ENCODE results near the gene HOXA11.

HOXA11 gene

DNA sequence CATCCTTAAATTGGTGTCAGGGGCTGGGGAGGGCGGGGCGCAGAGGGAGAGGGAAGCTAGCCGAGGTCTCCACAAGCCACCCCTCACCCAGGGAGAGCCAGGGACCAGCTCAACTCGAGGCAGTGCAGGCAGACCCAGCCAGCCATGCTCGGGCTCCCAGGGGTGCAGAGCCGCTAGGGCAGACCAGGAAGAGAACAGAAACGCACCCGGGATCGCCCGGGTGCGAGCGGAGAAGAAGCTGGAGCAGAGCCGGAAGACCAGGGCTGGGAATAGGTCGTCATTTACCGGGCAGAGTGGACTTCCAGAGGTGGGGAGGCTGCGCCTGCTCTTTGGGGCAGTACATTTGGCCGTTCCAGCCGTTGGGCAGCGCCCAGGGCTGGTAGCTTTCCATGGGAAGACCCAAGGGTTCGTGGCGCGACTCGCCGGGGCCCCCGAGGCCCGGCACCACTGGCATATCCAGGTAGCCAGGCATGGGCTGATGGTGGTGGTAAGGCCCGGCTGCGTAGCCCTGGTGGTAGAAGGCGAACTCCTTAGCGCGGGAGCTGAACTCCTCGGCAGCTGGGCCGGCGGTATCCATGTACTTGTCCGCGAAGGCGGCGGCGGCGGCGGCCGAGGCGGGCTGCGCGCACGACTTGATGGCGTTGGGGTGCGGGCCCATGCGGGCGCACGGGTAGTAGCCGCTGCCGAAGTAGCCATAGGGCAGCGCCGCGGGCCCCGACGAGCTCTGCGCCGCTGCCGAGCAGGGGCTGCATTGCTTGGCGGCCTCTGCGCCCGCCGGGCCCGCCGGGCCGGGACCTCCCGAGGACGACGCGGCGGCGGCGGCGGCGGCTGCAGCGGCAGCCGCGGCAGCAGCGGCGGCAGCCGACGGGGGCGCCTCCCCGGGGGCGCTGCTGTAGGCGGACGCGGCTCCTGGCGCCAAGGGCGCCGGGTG is 14.1 kb upstream of the HOXA11 start:
- peak overlapping the region in 7 of 11 experiments; percentile 6 to 55 (median 46); a peak in 8 of 22 replicates for H3K9ac ChIP-seq
- peaks cover 100% of the 10 kb centered on the region in 11 experiments for H3K27me3 ChIP-seq
- H3K36me3 ChIP-seq: no peaks in the 10 kb centered on the region
- no peak for TF ChIP-seq Cebpa-rat (IDR thresholded peaks at IDR 0.05)
- peak overlapping the region; percentile 45 to 74 (median 65) for H3K4me3 ChIP-seq
- H4K20me1 ChIP-seq: peaks cover 0 to 95% (median 66%) of the 10 kb centered on the region in 11 experiments; a peak in 19 of 22 replicates
- peaks cover 22 to 38% (median 29%) of the 10 kb centered on the region in 10 experiments; a peak in 19 of 20 replicates for H3K4me1 ChIP-seq
- no peak overlapping the region for H3K27ac ChIP-seq
- H3K9me3 ChIP-seq (replicated peaks in 1 of 11): no peaks in the 10 kb centered on the region
- peak overlapping the region; percentile 62 to 99 (median 96) for H3K4me2 ChIP-seq

DNA sequence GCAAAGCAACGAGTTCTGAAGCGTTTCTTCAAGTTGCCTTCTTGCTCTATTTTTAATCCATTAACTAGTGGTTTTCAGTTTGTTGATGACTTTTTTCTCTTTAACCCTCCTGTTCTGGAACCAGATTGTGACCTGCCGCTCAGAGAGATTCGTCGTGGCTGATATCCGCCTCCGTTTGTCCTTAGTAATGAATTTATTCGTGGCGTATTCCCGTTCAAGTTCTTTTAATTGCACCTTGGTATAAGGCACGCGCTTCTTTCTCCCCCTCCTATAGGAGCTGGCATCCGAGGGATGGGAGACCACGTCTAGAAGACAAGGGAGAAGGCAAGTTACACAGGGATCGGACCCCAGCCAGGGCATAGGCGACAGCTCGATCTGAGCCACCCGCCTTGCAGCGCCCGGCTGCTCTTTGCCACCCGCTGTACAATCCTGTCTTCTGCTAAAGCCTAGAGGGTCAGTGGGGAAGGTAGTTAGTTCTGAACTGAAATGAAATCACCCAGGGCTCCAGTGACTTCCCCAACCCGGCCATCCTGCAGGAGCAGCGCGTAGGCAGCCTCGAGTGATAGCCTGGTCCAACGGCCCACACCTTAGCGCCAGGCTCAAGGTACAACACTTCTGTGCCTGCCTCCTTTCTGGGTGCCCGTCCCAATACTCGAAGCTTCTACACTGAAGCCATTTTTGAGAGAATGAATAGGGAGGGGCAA is 13.3 kb upstream of the HOXA11 start:
- Histone ChIP-seq H3K27ac (no peak overlapping the region), H3K4me3 (peak overlapping the region in 2 of 10 experiments; percentile 65 to 71; a peak in 3 of 20 replicates), H3K27me3 (peaks cover 100% of the 10 kb centered on the region in 11 experiments), H3K4me2 (peak overlapping the region in 3 of 11 experiments; percentile 11 to 95 (median 93); a peak in 4 of 22 replicates), H3K9ac (no peak overlapping the region), H3K36me3 (no peaks in the 10 kb centered on the region), H3K9me3 (replicated peaks in 1 of 11) (no peaks in the 10 kb centered on the region), H4K20me1 (peaks cover 0 to 95% (median 64%) of the 10 kb centered on the region in 11 experiments; a peak in 19 of 22 replicates), H3K4me1 (peaks cover 22 to 46% (median 29%) of the 10 kb centered on the region in 10 experiments; a peak in 19 of 20 replicates)
- TF ChIP-seq Cebpa-rat (IDR thresholded peaks at IDR 0.05): no peak

DNA sequence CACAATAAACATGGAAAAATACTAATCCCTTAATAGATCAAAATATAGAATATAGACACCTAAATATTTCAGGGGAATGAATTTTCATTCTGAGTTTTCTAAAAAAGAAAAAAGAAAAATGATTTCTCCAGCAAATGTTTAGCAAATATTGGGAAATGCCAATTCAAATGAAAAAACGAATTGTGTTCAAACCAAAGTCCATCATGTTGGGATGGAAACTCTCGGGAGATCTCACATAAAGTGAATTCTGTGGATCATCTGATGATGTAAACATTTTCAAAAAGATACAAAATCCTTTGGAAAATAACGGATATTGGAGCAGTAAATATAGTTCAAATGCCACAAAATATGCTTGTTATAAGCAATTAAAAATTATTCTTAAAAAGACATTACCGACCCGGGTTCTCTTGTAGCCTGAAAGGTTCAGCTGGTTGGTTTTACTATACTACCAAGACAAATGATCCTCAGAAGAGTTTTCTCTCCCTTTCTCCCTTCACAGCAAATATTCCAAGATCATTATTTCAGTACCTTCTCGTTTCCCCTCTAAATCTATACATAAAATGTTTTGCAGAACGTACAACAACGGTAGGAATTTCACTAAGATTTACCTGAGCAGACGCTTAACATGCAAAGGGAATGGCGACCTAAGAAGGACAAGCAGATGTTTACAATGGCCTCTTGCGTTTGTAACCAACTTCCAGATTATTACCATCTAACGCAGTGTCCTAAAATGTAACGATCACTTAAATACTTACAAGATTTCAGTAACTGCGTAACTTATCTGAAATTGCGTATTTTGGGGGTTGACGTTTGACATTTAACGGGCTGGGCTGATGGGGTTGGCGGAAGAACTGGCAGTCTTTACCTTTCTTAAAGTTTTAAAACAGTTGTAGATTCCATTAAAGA is 12.4 kb upstream of the HOXA11 start:
- Histone ChIP-seq H3K27ac (no peak overlapping the region), H3K9ac (no peak overlapping the region), H3K27me3 (peaks cover 100% of the 10 kb centered on the region in 11 experiments)

GRCh38 chr7:27196287-27196767 is 11.3 kb upstream of the HOXA11 start:
- Histone ChIP-seq H4K20me1 (peaks cover 0 to 95% (median 70%) of the 10 kb centered on the region in 11 experiments; a peak in 19 of 22 replicates), H3K4me3 (no peak overlapping the region), H3K9me3 (replicated peaks in 1 of 11) (peaks cover 0 to 10% (median 0%) of the 10 kb centered on the region in 11 experiments; a peak in 3 of 22 replicates), H3K27ac (no peak overlapping the region), H3K36me3 (no peaks in the 10 kb centered on the region), H3K9ac (no peak overlapping the region), H3K4me1 (peaks cover 21 to 39% (median 26%) of the 10 kb centered on the region in 10 experiments; a peak in 19 of 20 replicates), H3K4me2 (peak overlapping the region in 1 of 11 experiments; percentile 22; a peak in 2 of 22 replicates), H3K27me3 (peaks cover 100% of the 10 kb centered on the region in 11 experiments)
- TF ChIP-seq Cebpa-rat (IDR thresholded peaks at IDR 0.05): no peak

More for the DNA sequence above, 12.4 kb upstream of the HOXA11 start:
- Histone ChIP-seq H3K9me3 (replicated peaks in 1 of 11) (peaks cover 0 to 1% (median 0%) of the 10 kb centered on the region in 11 experiments; a peak in 3 of 22 replicates), H3K4me2 (peak overlapping the region in 1 of 11 experiments; percentile 93; a peak in 1 of 22 replicates), H4K20me1 (peaks cover 0 to 95% (median 66%) of the 10 kb centered on the region in 11 experiments; a peak in 19 of 22 replicates), H3K4me1 (peaks cover 22 to 50% (median 31%) of the 10 kb centered on the region in 10 experiments; a peak in 19 of 20 replicates), H3K36me3 (no peaks in the 10 kb centered on the region), H3K4me3 (no peak overlapping the region)
- no peak for TF ChIP-seq Cebpa-rat (IDR thresholded peaks at IDR 0.05)

- Histone ChIP-seq H3K4me1 (peaks cover 8 to 27% (median 12%) of the 10 kb centered on the region in 10 experiments; a peak in 19 of 20 replicates), H3K27ac (no peak overlapping the region), H3K9me3 (replicated peaks in 1 of 11) (peaks cover 0 to 13% (median 0%) of the 10 kb centered on the region in 11 experiments; a peak in 3 of 22 replicates), H3K4me3 (no peak overlapping the region), H3K4me2 (no peak overlapping the region), H3K9ac (no peak overlapping the region), H3K36me3 (no peaks in the 10 kb centered on the region), H3K27me3 (peaks cover 100% of the 10 kb centered on the region in 11 experiments), H4K20me1 (peaks cover 0 to 95% (median 72%) of the 10 kb centered on the region in 11 experiments; a peak in 19 of 22 replicates)
- no peak for TF ChIP-seq Cebpa-rat (IDR thresholded peaks at IDR 0.05)
These were observed 9.8 kb upstream of the HOXA11 start for GRCh38 chr7:27194686-27195379.

- no peaks in the 10 kb centered on the region for H3K36me3 ChIP-seq
- no peak overlapping the region for H3K9ac ChIP-seq
- TF ChIP-seq Cebpa-rat (IDR thresholded peaks at IDR 0.05): no peak
- H3K4me2 ChIP-seq: 0 out of 22 replicates have a peak overlapping the region, but pooled peaks of 1 of the 11 experiments have one; percentile 87
- peaks cover 100% of the 10 kb centered on the region in 11 experiments for H3K27me3 ChIP-seq
- peaks cover 0 to 17% (median 0%) of the 10 kb centered on the region in 11 experiments; a peak in 3 of 22 replicates for H3K9me3 ChIP-seq (replicated peaks in 1 of 11)
- no peak overlapping the region for H3K27ac ChIP-seq
- no peak overlapping the region for H3K4me3 ChIP-seq
- H3K4me1 ChIP-seq: peaks cover 1 to 24% (median 3%) of the 10 kb centered on the region in 10 experiments; a peak in 19 of 20 replicates
- H4K20me1 ChIP-seq: peaks cover 0 to 95% (median 73%) of the 10 kb centered on the region in 11 experiments; a peak in 19 of 22 replicates
These were observed 8.9 kb upstream of the HOXA11 start for GRCh38 chr7:27194002-27194352.

GRCh38 chr7:27193335-27194001 is 8.4 kb upstream of the HOXA11 start:
- Histone ChIP-seq H3K36me3 (no peaks in the 10 kb centered on the region), H3K4me3 (peak overlapping the region in 3 of 10 experiments; percentile 32 to 50 (median 43); a peak in 5 of 20 replicates), H3K9ac (no peak overlapping the region), H3K4me2 (peak overlapping the region in 4 of 11 experiments; percentile 52 to 87 (median 73); a peak in 7 of 22 replicates), H4K20me1 (peaks cover 0 to 95% (median 73%) of the 10 kb centered on the region in 11 experiments; a peak in 19 of 22 replicates), H3K27ac (no peak overlapping the region), H3K4me1 (peaks cover 0 to 24% (median 6%) of the 10 kb centered on the region in 10 experiments; a peak in 10 of 20 replicates), H3K9me3 (replicated peaks in 1 of 11) (peaks cover 0 to 19% (median 0%) of the 10 kb centered on the region in 11 experiments; a peak in 3 of 22 replicates), H3K27me3 (peaks cover 100% of the 10 kb centered on the region in 11 experiments)
- TF ChIP-seq Cebpa-rat (IDR thresholded peaks at IDR 0.05): no peak
